Skeletal muscle cell (primary cell): ENCODE results near the gene DAPK3.
"Not testable (repeated sequence)": the region's sequence is repeated elsewhere in the genome, so short reads cannot be mapped to it uniquely, and the experiment has no call there.

Experiments
- DNase-seq: peaks from one replicate; pipeline ENCODE4 v3.0.0-alpha.2; 2010; ENCODE audit warnings: low read depth
- H3K4me3 ChIP-seq: 2 replicates; pipeline ENCODE4 v1.5.1; 2011; ENCODE audit warnings: low read depth, mild to moderate bottlenecking, control low read depth, low read length, moderate library complexity

The DAPK3 gene

GRCh38 chr19:4007021-4007835 lies 36.3 kb upstream of the DAPK3 start, which contains the start of gene PIAS4:
Gene PIAS4 (plus strand): TSS chr19:4007736. CDS start chr19:4007761, 25 bp downstream.
- peak within 1 kb of the TSS; percentile 93 for H3K4me3 ChIP-seq
- DNase-seq, result peak; percentile 67

DNA sequence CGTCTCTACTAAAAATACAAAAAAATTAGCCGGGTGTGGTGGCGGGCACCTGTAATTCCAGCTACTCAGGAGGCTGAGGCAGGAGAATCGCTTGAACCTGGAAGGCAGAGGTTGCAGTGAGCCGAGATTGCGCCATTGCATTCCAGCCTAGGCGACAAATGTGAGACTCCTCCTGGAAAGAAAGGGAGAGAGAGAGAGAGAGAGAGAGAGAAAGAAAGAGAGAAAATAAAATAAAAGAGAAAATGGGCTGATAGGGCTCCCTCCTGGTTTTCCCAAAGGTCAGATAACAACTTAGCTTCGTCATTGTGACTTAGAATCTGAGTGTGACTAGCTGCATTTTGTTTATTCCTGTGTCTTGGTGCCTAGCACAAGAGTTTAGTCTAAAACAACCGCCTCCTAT lies 34.5 kb upstream of the DAPK3 start:
- H3K4me3 ChIP-seq, DNase-seq: not testable (repeated sequence)

DNA sequence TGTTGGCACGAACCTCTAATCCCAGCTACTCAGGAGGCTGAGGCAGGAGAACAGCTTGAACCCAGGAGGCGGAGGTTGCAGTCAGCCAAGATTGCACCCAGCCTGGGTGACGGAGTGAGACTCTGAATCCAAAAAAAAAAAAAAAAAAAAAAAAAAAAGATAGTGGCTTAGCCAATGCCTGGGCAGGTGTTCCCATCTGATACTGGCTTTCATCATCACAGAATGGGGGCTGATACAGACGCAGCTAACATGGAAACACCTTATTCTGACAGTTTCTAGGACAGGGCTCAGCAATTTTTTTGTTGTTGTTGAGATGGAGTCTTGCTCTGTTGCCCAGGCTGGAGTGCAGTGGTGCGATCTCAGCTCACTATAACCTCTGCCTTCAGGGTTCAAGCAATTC lies 29.9 kb upstream of the DAPK3 start:
- not testable (repeated sequence) for H3K4me3 ChIP-seq, DNase-seq

- not testable (repeated sequence) for H3K4me3 ChIP-seq, DNase-seq
Observed at GRCh38 chr19:3998667-3999412, 27.9 kb upstream of the DAPK3 start.

- no peak overlapping the region for H3K4me3 ChIP-seq
- no peak for DNase-seq
Observed at GRCh38 chr19:3995607-3996006, 24.7 kb upstream of the DAPK3 start.

DNA sequence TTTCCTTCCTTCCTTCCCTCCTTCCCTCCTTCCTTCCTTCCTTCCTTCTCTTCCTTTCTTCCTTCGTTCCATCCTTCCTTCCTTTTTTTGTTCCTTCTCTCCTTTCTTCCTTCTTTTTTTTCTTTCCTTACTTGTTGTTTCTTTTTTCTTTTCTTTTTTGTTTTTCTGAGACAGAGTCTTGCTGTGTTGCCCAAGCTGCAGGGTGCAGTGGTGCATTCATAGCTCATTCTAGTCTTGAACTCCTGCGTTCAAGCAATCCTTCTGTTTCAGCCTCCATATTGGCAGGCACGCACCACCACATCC lies 19.9 kb upstream of the DAPK3 start:
- no peak for DNase-seq
- no peak overlapping the region for H3K4me3 ChIP-seq

DNA sequence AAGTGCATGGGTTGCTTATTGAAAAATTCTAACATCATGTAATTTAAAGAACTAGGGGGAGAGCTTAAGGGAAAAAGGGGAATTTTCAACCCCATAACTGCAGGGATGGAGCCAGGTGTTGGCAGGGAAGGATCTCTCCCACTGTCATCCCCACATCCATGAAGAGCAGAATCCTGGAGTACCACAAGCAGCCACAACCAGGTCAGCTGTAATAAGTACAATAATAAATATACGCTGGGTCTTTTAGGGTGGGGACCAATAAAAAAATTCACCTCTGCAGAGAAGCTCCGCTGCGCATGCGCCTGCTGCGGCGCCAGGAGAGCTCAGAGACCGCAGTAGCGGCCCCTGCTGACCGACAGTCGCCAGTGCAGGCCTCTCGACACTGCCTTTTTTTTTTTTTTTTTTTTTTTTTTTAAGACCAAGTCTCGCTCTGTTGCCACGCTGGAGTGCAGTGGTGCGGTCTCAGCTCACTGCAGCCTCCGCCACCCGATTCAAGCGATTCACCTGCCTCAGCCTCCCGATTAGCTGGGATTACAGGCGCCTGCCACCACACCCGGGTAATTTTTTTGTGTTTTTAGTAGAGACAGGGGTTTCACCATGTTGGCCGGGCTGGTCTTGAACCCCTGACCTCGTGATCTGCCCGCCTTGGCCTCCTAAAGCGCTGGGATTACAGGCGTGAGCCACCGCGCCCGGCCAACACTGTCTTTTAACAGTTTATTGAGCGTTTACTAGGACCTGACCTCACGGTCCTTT lies 16.9 kb upstream of the DAPK3 start:
- peak overlapping the region; percentile 22 for H3K4me3 ChIP-seq
- DNase-seq, result no peak

- peak overlapping the region; percentile 71 for H3K4me3 ChIP-seq
- DNase-seq, result no peak
Observed at GRCh38 chr19:3986260-3987041, 15.6 kb upstream of the DAPK3 start.

DNA sequence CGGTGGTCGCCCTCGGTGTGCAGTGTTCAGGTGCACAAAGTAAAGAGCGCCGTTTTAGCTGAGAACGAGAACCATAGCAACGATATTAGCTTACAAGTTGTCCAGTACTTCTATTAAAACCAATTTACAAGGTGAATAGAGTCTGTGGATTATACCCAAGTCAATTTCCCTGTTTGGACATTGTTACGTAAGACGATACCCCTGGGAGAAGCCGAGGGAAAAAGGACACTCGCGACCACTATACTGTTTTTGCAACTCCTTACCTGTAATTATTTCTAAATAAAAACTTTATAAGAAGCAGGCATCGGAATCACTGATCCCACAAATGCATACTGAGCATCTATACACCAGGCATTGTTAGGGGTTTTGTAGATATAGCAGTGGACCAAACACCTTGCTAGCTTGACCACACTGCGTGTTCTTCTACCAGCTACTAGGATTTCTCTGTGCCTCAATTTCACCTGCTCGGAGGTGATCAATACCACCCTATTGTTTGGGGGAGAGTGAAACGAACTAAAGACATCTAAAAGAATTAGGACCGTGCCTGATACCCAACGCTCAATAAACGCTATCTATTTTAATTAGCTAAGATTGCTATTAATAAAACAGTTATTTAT lies 14.9 kb upstream of the DAPK3 start:
- H3K4me3 ChIP-seq, result peak overlapping the region; percentile 71
- DNase-seq, result no peak

DNA sequence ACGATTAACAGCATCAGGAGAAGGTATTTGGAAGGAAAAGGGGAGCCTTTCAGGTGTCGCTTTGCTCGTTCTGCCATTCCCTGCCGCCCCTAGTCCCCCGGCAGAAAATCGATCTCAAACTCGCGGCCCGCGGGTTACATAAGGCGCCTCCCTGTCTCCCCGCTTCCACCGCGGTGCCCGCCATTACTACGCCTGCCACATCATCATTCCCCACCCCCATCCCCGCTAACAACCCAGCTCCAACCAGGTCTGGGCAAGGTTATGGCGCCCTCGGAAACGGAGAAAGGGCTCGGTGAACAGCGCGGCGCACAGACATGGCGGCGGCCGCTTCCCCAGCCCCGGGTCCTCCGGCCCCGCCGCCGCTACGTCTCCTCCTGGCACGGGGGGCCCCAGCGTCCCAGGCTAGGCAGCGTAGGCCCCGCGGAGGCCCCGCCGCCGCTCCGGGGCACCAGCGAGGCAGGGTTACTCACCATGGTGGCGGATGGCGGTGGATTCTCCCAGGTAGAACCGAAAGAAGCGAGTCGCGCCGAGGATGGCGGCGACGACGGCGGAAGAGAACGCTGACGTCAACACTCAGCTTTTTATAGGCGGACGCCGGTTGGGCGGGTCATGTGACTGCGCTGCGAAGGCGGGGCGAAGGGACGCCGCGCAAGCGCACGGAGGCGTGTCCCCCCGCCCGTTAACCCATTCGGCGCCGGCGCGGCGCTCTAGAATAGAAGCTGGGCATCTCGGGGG lies 14.2 kb upstream of the DAPK3 start, which contains the start of gene EEF2:
EEF2 (minus strand) TSS at position 556 of the 735 bp plus-strand sequence; CDS start at position 473, 83 bp downstream.
- H3K4me3 ChIP-seq, result peak within 1 kb of the TSS; percentile 71

DNA sequence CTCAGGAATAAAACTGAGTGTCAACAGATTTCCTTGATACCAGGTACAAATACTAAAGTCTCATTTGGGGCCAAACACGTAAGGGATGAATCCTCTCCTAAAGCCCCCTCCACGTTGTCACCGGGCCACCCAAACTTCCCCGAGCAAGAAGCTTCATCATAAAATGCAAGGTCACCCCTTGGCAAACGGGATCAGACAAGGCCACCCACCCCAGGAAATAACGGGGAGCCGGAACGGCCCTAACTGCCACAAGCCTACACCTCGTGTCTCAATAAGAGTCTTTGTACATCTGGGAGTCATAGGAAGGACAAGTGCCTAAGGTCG lies 13.6 kb upstream of the DAPK3 start:
- H3K4me3 ChIP-seq, result peak overlapping the region; percentile 71

More for the DNA sequence above, 14.2 kb upstream of the DAPK3 start, which contains the start of gene EEF2:
- DNase-seq, result peak; percentile 67

GRCh38 chr19:3983936-3984583 lies 13.2 kb upstream of the DAPK3 start:
- peak overlapping the region; percentile 71 for H3K4me3 ChIP-seq
- DNase-seq, result no peak

More for the DNA sequence above, 13.6 kb upstream of the DAPK3 start:
- no peak for DNase-seq

DNA sequence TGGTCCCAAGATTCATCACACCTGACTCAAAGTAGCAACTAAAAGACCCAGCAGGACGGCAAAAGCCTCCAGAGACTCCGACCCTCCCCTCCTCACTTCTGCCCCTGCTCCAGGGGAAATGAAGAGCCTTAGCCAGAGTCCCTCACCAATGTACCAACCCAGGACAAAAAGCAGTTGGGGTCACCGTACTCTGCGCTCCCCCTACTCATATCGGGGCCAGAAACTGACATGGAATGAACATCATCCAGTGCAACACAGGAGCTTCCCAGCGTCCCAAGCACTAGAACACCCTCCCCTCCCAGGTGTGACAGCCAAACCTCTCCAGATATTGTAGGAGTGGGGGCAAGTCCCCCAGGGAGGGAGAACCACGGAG lies 12.6 kb upstream of the DAPK3 start:
- DNase-seq, result no peak
- H3K4me3 ChIP-seq, result peak overlapping the region; percentile 71

GRCh38 chr19:3982701-3983541 lies 12.0 kb upstream of the DAPK3 start:
- peak overlapping the region; percentile 71 for H3K4me3 ChIP-seq
- DNase-seq, result no peak

DNA sequence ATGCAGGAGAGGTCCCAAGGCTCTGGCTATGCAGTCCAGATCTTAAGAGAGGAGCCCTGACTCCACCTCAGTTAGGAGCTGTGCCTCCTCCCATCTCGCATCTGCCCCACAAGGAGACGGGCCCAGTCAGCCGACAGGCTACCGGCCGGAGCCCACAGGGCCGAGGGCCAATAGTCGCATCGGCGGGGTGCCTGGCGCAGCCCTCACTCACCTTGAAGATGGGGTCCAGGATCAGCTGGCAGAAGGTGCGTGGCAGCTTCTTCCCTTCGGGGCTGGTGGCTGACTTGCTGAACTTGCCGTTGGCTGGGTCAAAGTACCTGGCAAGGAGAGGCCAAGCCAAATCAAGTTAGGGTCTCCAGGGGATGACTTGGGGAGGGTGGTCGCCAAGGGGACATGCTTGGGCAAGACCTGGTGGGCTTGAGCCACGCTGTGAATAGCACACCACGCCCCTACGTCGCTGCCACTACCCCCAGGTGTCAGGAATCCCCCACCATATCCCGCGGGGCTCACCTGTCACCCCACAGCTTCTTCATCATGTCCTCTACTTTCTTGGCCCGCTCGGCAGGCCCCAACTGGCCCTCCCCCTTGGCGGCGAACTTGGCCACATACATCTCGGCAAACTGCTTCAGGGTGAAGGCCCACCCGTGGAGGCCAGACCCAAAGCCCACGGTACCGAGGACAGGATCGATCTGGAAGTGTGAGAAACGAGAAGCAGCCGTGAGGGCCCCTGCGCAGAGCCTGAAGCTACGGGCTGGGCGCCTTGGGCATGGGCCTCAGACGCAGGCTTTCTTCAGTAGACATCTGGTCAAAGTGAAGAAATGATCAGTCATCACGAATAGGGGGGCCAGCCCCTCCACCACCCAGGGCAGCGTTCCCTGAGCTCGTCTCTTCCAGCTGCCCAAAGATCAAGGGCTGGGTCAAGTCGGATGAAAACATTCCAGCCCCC lies 11.1 kb upstream of the DAPK3 start:
- no peak for DNase-seq
- H3K4me3 ChIP-seq, result no peak overlapping the region

GRCh38 chr19:3981373-3981735 lies 10.5 kb upstream of the DAPK3 start:
- no peak overlapping the region for H3K4me3 ChIP-seq
- no peak for DNase-seq
